ENCODE data around the gene SETX. TPM values are rescaled to one million over a fixed set of nuclear protein-coding genes. Genes with fewer than 3 reads are reported as not detected.
"Not testable (repeated sequence)": the region's sequence is repeated elsewhere in the genome, so short reads cannot be mapped to it uniquely, and the experiment has no call there.

Gene SETX
- total RNA-seq, 2 experiments from 2014 or later = 26.4 to 26.7 TPM

DNA sequence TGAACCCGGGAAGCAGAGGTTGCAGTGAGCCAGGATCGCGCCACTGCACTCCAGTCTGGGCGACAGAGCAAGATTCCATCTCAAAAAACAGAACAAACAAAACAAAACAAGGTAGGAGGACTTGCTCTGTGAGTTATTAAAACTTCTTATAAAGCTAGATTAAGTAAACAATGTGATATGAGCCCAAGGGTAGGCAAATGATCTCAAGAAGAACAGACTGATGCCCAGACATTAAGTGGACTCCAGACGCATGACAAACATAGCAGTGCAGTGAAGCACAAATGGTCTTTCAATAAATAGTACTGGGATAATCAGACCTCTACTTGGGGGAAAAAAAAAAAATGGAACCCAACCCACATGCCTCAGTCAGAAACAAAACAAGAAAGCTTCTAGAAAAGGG is 45.7 kb downstream of the SETX start:
- Mint-ChIP-seq H3K27ac (no peak overlapping the region), H3K36me3 (ENCODE audit: low read depth) (peaks cover 50% of the 10 kb centered on the region)

DNA sequence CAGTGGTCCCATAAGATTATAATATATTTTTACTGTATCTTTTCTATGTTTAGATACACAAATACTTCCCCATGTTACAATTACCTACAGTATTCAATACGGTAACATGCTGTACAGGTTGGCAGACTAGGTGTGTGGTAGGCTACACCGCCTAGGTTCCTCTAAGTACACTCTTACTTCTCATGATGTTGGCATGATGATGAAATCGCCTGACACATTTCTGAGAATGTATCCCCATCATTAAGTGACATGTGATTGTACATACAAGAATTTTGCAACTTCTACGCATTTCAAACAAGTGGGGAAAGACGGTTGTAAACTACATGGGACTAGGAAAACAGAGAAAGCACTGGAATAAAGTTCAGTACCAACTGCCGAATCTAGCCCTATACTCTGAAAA is 53.3 kb downstream of the SETX start:
- Mint-ChIP-seq H3K4me3 (no peak overlapping the region), H3K9me3 (no peaks in the 10 kb centered on the region), H3K27ac (peak overlapping the region; percentile 5), H3K27me3 (ENCODE audit: low read depth) (no peaks in the 10 kb centered on the region), H3K4me1 (ENCODE audit: low read depth) (peaks cover 6% of the 10 kb centered on the region), H3K36me3 (ENCODE audit: low read depth) (peaks cover 42% of the 10 kb centered on the region)
- CTCF ChIA-PET = interaction anchor here (0.6 kb wide), 1 partner anchor 8 kb away, joined by 4 read pairs; no protein-coding TSS in a partner anchor
- DNase-seq = no peak
- intact Hi-C loops (cut with micrococcal nuclease) = no loop called here

More for the DNA sequence above, 45.7 kb downstream of the SETX start:
- Mint-ChIP-seq H3K4me3 (no peak overlapping the region), H3K4me1 (ENCODE audit: low read depth) (peaks cover 14% of the 10 kb centered on the region), H3K27me3 (ENCODE audit: low read depth) (no peaks in the 10 kb centered on the region), H3K9me3 (no peaks in the 10 kb centered on the region)
- intact Hi-C loops (cut with micrococcal nuclease) = no loop called here
- CTCF ChIA-PET = interaction anchor here (0.7 kb wide), 1 partner anchor 8 kb away, joined by 4 read pairs; no protein-coding TSS in a partner anchor
- DNase-seq = no peak

DNA sequence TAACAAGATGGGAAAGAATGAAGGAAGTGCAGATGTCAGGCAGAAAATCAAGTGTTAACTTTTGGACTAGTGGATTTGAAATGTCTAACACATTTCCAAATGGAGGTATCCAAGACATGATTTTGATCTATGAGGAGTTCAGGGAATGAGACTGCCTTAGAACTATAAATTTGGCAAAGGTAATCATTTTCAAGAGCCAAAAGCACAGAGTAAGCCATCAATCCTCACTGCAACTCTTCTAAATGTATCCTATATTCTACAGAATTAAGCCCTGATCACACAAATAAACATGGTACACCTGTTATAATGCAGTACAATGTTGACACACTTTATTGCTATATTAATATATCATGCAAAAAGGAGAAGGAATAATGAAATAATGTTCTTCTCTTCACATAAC is 55.6 kb downstream of the SETX start:
- no peak overlapping the region for H3K27ac Mint-ChIP-seq
- peaks cover 8% of the 10 kb centered on the region for H3K4me1 Mint-ChIP-seq (ENCODE audit: low read depth)
- H3K36me3 Mint-ChIP-seq (ENCODE audit: low read depth) = peaks cover 36% of the 10 kb centered on the region
- H3K4me3 Mint-ChIP-seq = no peak overlapping the region
- CTCF ChIA-PET = interaction anchor here (0.6 kb wide), 1 partner anchor 106 kb away, joined by 3 read pairs; no protein-coding TSS in a partner anchor
- no peaks in the 10 kb centered on the region for H3K9me3 Mint-ChIP-seq
- no peak for DNase-seq
- intact Hi-C loops (cut with micrococcal nuclease) = no loop called here
- no peaks in the 10 kb centered on the region for H3K27me3 Mint-ChIP-seq (ENCODE audit: low read depth)

DNA sequence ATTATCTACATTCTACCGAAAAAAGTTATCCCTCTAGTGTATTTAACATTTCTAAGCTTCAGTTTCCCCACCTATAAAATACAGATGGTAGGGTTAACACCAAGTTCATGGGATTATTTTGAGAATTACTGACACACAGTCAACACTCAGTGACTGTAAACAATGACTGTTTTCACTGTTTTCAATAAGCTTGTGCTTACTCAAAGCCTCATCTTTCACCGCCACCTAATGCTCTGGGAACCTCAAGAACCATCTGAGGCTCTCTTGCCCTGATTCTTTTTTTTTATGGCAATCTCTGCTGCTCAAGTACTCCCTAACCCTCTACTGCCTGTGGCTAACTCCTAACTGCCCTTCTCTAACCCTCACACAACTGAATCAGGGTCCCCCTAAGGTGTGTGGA is 59.6 kb downstream of the SETX start:
- no peak for DNase-seq
- Mint-ChIP-seq H3K4me1 (ENCODE audit: low read depth) (peaks cover 11% of the 10 kb centered on the region), H3K27me3 (ENCODE audit: low read depth) (no peaks in the 10 kb centered on the region), H3K9me3 (no peaks in the 10 kb centered on the region), H3K4me3 (no peak overlapping the region), H3K27ac (peak overlapping the region; percentile 22), H3K36me3 (ENCODE audit: low read depth) (peaks cover 24% of the 10 kb centered on the region)
- intact Hi-C loops (cut with micrococcal nuclease) = no loop called here
- CTCF ChIA-PET = interaction anchor here (0.6 to 2.1 kb wide), 3 partner anchors 9 to 26 kb away, joined by 3 to 12 read pairs (median 7); no protein-coding TSS in a partner anchor

DNA sequence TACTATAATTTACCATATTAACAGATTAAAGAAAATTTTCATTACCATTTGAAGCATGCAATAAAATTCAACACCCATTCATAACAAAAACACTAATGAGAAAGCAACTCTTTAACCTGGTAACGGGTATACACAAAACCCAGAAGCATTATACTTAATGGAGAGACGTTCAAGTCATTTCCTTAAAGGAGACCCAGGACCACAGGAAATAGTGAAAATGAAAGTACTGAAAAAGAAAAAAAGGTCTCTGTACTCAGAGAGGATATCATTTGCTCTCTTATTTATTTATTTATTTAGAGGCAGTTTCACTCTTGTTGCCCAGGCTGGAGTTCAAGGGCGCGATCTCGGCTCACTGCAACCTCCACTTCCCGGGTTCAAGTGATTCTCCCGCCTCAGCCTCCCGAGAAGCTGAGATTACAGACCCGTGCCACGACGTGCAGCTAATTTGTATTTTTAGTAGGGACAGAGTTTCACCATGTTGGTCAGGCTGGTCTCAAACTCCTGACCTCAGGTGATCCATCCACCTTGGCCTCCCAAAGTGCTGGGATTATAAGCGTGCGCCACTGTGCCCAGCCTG is 61.6 kb downstream of the SETX start:
- no peak for DNase-seq
- CTCF ChIA-PET = no interaction called here
- intact Hi-C loops (cut with micrococcal nuclease) = loop anchor here (5.0 kb wide), 1 partner anchor 34 kb away; no protein-coding TSS in a partner anchor
- H3K27me3 Mint-ChIP-seq (ENCODE audit: low read depth) = no peaks in the 10 kb centered on the region
- H3K36me3 Mint-ChIP-seq (ENCODE audit: low read depth) = peaks cover 13% of the 10 kb centered on the region
- no peaks in the 10 kb centered on the region for H3K9me3 Mint-ChIP-seq
- peak overlapping the region; percentile 63 for H3K27ac Mint-ChIP-seq
- no peak overlapping the region for H3K4me3 Mint-ChIP-seq
- H3K4me1 Mint-ChIP-seq (ENCODE audit: low read depth) = peaks cover 8% of the 10 kb centered on the region

DNA sequence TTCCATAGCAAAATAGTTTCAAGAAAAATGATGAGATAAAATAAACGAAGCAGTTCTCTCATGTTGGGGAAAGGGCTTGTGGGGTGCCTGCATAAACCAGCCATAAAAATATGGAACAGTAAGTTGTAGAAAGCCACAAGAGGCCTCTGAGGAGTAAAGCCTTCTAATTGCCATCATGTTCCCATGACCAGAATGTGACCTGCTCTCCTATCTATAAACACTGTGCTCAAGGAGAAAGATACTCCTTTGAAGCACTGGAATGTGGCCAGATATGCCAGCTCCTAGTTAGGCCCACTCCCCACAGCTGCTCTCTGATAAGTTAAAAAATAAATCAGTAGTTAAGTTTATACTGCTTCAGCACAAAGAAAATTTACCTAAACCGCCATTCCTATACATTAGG is 65.8 kb downstream of the SETX start:
- intact Hi-C loops (cut with micrococcal nuclease) = no loop called here
- H3K27ac Mint-ChIP-seq = peak overlapping the region; percentile 50
- H3K4me3 Mint-ChIP-seq = no peak overlapping the region
- H3K27me3 Mint-ChIP-seq (ENCODE audit: low read depth) = no peaks in the 10 kb centered on the region
- peaks cover 4% of the 10 kb centered on the region for H3K4me1 Mint-ChIP-seq (ENCODE audit: low read depth)
- CTCF ChIA-PET = no interaction called here
- no peak for DNase-seq
- H3K36me3 Mint-ChIP-seq (ENCODE audit: low read depth) = peaks cover 15% of the 10 kb centered on the region
- H3K9me3 Mint-ChIP-seq = no peaks in the 10 kb centered on the region

DNA sequence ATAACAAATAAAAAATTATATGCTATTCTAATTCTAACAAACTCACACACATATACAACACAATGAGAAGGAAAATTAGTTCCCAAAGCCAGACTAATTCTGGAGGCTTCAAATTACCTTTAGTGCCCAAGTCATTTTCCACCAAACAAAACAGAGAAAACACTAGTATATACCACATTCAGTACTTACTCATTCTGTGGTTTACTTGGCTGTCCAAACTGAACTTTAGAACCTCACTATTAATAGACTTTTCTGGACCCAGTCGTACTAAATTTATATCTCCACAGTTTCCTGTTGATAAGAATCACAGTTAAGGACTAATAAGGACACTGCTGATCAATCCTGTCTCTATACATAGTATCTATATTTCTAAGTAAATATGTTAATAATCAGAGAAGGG is 66.4 kb downstream of the SETX start:
- Mint-ChIP-seq H3K9me3 (no peaks in the 10 kb centered on the region), H3K4me1 (ENCODE audit: low read depth) (peaks cover 2% of the 10 kb centered on the region), H3K27ac (no peak overlapping the region), H3K4me3 (no peak overlapping the region), H3K36me3 (ENCODE audit: low read depth) (peaks cover 18% of the 10 kb centered on the region), H3K27me3 (ENCODE audit: low read depth) (no peaks in the 10 kb centered on the region)
- CTCF ChIA-PET = no interaction called here
- no peak for DNase-seq
- intact Hi-C loops (cut with micrococcal nuclease) = no loop called here

DNA sequence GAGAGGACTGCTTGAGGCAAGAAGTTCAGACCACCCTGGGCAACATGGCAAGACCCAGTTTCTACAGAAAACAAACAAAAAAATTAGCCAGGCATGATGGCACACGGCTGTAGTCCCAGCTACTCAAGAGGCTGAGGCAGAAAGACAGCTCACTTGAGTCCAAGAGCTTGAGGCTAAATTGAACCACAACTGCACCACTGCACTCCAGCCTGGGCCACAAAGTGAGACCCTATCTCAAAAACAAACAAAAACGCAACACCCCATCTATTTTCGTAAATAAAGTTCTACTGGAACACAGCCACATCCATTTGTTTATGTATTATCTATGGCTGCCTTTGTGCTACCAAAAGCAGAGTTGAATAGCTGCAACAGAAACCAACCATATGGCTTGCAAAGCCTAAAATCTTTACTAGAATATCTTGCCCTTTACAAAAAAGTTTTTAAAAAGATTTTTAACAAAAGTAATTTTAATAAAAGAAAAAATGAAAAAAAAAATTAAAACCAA is 67.5 kb downstream of the SETX start:
- no peaks in the 10 kb centered on the region for H3K9me3 Mint-ChIP-seq
- peaks cover 21% of the 10 kb centered on the region for H3K36me3 Mint-ChIP-seq (ENCODE audit: low read depth)
- CTCF ChIA-PET = no interaction called here
- no peak overlapping the region for H3K4me3 Mint-ChIP-seq
- intact Hi-C loops (cut with micrococcal nuclease) = no loop called here
- H3K4me1 Mint-ChIP-seq (ENCODE audit: low read depth) = no peaks in the 10 kb centered on the region
- H3K27me3 Mint-ChIP-seq (ENCODE audit: low read depth) = no peaks in the 10 kb centered on the region
- no peak for DNase-seq
- no peak overlapping the region for H3K27ac Mint-ChIP-seq

DNA sequence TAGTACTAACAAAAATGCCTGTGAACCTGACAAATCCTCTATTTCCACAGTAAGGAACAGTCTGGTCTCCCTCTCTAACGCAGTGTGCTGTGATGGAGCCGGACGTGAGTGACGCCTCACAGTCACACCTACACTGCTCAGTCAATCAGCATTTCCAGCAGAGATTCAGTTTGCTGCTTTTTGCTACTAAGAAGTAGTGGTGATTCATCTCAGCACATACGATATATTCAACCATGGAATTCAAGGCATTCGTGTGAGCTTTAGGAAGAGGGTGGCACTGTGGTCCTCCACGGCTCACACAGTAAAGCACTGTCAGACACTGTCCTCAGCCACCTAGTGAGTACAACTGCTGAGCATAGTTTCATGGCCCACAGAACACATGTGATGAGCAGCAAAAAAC is 70.9 kb downstream of the SETX start:
- H3K36me3 Mint-ChIP-seq (ENCODE audit: low read depth) = peaks cover 29% of the 10 kb centered on the region
- no peak for DNase-seq
- no peaks in the 10 kb centered on the region for H3K4me1 Mint-ChIP-seq (ENCODE audit: low read depth)
- H3K4me3 Mint-ChIP-seq = no peak overlapping the region
- no peaks in the 10 kb centered on the region for H3K27me3 Mint-ChIP-seq (ENCODE audit: low read depth)
- intact Hi-C loops (cut with micrococcal nuclease) = no loop called here
- CTCF ChIA-PET = no interaction called here
- peak overlapping the region; percentile 13 for H3K27ac Mint-ChIP-seq
- H3K9me3 Mint-ChIP-seq = no peaks in the 10 kb centered on the region

DNA sequence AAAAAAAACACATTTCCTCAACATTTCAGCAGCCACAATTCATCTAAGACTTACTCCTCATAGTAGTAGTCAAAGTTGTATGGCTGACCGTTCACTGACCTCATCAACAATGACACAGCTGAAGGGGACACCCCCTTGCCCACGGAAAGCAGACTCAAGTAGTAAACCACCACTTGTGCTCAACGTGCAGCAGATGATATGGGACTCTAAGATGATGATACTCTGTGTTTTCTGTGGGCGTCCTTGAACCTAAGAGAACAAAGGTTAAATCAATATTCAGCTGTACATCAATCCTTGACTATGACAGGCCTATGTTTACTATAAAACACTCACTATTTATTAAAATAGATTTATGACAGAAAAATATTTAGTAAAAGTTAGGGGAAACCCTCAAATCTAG is 71.6 kb downstream of the SETX start:
- Mint-ChIP-seq H3K9me3 (no peaks in the 10 kb centered on the region), H3K36me3 (ENCODE audit: low read depth) (peaks cover 29% of the 10 kb centered on the region), H3K4me1 (ENCODE audit: low read depth) (no peaks in the 10 kb centered on the region), H3K27me3 (ENCODE audit: low read depth) (no peaks in the 10 kb centered on the region), H3K27ac (peak overlapping the region; percentile 41), H3K4me3 (no peak overlapping the region)
- no peak for DNase-seq
- CTCF ChIA-PET = no interaction called here
- intact Hi-C loops (cut with micrococcal nuclease) = no loop called here

DNA sequence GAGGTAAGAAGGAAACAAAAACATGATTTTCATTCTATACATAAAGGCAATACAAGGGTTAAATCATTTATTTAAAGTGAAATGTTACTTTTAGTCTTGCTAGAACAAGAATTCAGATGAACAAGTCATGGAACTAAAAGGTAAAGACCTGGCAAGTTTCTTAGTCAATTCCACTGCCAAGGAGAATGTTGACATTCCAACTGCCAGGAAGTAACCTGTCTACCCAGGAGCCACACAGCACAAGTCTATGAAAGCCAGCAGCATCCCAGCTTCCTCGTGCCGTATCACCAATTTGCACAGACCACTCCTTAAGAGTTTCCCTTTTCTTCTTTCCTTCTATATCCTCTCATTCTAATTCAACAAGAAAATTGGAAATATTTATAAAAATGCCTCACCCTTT is 79.9 kb downstream of the SETX start:
- Mint-ChIP-seq H3K27me3 (ENCODE audit: low read depth) (no peaks in the 10 kb centered on the region), H3K27ac (no peak overlapping the region), H3K36me3 (ENCODE audit: low read depth) (peaks cover 42% of the 10 kb centered on the region), H3K9me3 (peaks cover 5% of the 10 kb centered on the region), H3K4me3 (no peak overlapping the region), H3K4me1 (ENCODE audit: low read depth) (peaks cover 3% of the 10 kb centered on the region)
- DNase-seq = no peak
- intact Hi-C loops (cut with micrococcal nuclease) = no loop called here
- CTCF ChIA-PET = interaction anchor here (1.1 kb wide), 2 partner anchors 15 to 22 kb away, joined by 3 read pairs; no protein-coding TSS in a partner anchor

DNA sequence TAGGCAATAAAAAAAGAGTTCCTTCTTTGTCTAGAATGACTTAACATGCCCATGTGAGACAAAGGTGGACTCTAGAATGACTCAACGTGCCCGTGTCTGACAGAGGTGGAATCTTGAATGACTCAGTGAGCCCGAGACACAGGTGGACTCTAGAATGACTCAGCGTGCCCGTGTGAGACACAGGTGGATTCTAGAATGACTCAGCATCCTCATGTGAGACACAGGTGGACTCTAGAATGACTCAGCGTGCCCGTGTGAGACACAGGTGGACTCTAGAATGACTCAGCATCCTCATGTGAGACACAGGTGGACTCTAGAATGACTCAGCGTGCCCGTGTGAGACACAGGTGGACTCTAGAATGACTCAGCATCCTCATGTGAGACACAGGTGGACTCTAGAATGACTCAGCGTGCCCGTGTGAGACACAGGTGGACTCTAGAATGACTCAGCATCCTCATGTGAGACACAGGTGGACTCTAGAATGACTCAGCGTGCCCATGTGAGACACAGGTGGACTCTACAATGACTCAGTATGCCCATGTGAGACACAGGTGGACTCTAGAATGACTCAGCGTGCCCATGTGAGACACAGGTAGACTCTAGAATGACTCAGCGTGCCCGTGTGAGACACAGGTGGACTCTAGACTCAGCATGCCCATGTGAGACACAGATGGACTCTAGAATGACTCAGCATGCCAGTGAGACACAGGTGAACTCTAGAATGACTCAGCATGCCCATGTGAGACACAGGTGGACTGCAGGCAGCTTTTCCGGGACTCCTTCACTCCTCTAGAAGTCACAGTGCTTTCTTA is 84.9 kb downstream of the SETX start:
- H3K4me3 Mint-ChIP-seq; intact Hi-C loops (cut with micrococcal nuclease); H3K9me3 Mint-ChIP-seq; H3K27me3 Mint-ChIP-seq (ENCODE audit: low read depth): not testable (repeated sequence)
- peak; percentile 66 for DNase-seq
- CTCF ChIA-PET = interaction anchor here (0.9 to 1.9 kb wide), 9 partner anchors 8 to 507 kb away, joined by 3 to 12 read pairs (median 4); no protein-coding TSS in a partner anchor
- H3K4me1 Mint-ChIP-seq (ENCODE audit: low read depth) = peaks cover 12% of the 10 kb centered on the region
- peaks cover 41% of the 10 kb centered on the region for H3K36me3 Mint-ChIP-seq (ENCODE audit: low read depth)
- H3K27ac Mint-ChIP-seq = peak overlapping the region; percentile 75
